Tibial nerve (tissue), 4 donors: ENCODE data around the gene CTPS2.
A peak's percentile ranks its signal among the peaks of the same experiment; 100 is the strongest.

Experiments used
- EP300 ChIP-seq, 2 donors: sonication (generic); formaldehyde crosslinking; IDR thresholded peaks; one replicate each; pipeline ENCODE4 v1.6.1; 2017; ENCODE audit warnings: antibody characterized with exemption in 2 of 2, mild to moderate bottlenecking in 1 of 2
- POLR2A ChIP-seq, 2 donors: fragments of 450-650 bp; IDR thresholded peaks; one replicate each; pipeline ENCODE4 v1.6.1; 2017; ENCODE audit warnings: antibody characterized with exemption in 2 of 2, mild to moderate bottlenecking in 2 of 2, moderate library complexity in 2 of 2
- TF ChIP-seq, protein P1 (sequence below), 5 experiments: fragments of 200-600 bp in 3 of 5; fragments of 450-650 bp in 2 of 5; sonication (generic) in 3 of 5; IDR thresholded peaks; one replicate each; pipeline ENCODE4 v1.5.1; 2016 to 2019; ENCODE audit warnings: antibody characterized with exemption in 5 of 5, mild to moderate bottlenecking in 3 of 5, moderate library complexity in 2 of 5

DNA sequence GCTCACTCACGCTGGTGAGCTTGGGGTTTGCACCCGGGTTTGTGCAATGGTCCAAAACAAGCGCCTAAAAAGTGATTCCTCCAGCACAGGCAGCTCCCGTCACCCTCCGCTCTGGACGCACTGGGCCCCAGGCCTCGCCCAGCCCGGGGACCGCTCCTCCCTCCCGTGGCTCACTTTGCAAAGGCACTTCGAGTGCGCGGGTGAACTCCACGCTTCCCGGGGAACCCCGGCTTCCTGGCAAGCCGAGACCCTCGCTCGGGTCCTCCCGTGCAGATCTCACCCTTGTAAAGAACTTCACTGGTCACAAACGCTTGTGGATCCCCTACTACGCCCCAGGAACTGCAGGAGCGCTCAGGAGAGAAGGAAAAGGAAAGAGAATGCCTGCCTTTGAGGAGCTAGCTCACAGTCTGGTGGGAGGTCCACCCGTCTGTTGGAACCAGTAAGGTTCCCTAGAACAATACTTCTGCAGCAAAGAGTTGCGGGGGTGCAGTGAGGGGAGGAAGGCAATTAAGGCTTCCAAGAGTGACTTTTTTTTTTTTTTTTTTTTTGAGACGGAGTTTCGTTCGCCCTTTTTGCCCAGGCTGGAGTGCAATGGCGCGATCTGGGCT is at the start of gene CTPS2:
- TF ChIP-seq, protein P1, sequence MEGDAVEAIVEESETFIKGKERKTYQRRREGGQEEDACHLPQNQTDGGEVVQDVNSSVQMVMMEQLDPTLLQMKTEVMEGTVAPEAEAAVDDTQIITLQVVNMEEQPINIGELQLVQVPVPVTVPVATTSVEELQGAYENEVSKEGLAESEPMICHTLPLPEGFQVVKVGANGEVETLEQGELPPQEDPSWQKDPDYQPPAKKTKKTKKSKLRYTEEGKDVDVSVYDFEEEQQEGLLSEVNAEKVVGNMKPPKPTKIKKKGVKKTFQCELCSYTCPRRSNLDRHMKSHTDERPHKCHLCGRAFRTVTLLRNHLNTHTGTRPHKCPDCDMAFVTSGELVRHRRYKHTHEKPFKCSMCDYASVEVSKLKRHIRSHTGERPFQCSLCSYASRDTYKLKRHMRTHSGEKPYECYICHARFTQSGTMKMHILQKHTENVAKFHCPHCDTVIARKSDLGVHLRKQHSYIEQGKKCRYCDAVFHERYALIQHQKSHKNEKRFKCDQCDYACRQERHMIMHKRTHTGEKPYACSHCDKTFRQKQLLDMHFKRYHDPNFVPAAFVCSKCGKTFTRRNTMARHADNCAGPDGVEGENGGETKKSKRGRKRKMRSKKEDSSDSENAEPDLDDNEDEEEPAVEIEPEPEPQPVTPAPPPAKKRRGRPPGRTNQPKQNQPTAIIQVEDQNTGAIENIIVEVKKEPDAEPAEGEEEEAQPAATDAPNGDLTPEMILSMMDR (IDR thresholded peaks at IDR 0.05), result peak in 1 of 5 experiments; percentile 16
- TF ChIP-seq POLR2A (IDR thresholded peaks at IDR 0.05) (peak in 1 of 2 donors; percentile 40), EP300 (IDR thresholded peaks at IDR 0.05) (peak in 1 of 2 donors; percentile 51)
